PC-9 (cell line): ENCODE data around the gene DSTN.

Experiments
- EZH2 ChIP-seq: fragments of 200-600 bp; sonication (generic); IDR thresholded peaks from 2 replicates; pipeline ENCODE4 v1.8.0; 2017; ENCODE audit warnings: antibody characterized with exemption, low read depth
- TF ChIP-seq, protein P1 (sequence below): fragments of 200-600 bp; sonication (generic); conservative IDR thresholded peaks from 2 replicates; pipeline ENCODE4 v1.6.1; 2017; ENCODE audit warnings: mixed run types, antibody characterized with exemption, mild to moderate bottlenecking, moderate library complexity

DNA sequence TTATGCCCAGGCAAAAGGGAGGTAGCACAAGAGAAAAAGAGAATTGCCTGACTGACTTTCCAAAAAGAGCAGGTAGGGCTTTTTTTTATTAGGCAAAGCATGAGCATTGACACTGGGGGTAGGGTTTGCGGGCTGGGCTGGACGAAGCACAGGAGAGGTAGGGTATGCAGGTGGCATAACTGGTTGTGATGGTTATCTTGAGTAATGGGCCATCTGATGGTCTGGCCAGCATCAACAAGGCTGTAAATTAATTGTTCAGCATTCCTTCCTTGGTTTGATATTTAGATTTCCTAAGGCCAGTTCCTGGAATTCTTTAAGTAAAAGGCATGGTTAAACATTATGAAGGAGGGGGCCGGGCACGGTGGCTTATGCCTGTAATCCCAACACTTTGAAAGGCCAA is 24.7 kb upstream of the DSTN start:
- TF ChIP-seq, protein P1, sequence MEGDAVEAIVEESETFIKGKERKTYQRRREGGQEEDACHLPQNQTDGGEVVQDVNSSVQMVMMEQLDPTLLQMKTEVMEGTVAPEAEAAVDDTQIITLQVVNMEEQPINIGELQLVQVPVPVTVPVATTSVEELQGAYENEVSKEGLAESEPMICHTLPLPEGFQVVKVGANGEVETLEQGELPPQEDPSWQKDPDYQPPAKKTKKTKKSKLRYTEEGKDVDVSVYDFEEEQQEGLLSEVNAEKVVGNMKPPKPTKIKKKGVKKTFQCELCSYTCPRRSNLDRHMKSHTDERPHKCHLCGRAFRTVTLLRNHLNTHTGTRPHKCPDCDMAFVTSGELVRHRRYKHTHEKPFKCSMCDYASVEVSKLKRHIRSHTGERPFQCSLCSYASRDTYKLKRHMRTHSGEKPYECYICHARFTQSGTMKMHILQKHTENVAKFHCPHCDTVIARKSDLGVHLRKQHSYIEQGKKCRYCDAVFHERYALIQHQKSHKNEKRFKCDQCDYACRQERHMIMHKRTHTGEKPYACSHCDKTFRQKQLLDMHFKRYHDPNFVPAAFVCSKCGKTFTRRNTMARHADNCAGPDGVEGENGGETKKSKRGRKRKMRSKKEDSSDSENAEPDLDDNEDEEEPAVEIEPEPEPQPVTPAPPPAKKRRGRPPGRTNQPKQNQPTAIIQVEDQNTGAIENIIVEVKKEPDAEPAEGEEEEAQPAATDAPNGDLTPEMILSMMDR = no peak
- TF ChIP-seq EZH2 = no peak
